ENCODE results near the gene C20orf202. TPM values are rescaled to one million over a fixed set of nuclear protein-coding genes. Genes with fewer than 3 reads are reported as not detected.

Gene C20orf202
- total RNA-seq, 1 experiment from 2014 or later = 0.22 TPM

DNA sequence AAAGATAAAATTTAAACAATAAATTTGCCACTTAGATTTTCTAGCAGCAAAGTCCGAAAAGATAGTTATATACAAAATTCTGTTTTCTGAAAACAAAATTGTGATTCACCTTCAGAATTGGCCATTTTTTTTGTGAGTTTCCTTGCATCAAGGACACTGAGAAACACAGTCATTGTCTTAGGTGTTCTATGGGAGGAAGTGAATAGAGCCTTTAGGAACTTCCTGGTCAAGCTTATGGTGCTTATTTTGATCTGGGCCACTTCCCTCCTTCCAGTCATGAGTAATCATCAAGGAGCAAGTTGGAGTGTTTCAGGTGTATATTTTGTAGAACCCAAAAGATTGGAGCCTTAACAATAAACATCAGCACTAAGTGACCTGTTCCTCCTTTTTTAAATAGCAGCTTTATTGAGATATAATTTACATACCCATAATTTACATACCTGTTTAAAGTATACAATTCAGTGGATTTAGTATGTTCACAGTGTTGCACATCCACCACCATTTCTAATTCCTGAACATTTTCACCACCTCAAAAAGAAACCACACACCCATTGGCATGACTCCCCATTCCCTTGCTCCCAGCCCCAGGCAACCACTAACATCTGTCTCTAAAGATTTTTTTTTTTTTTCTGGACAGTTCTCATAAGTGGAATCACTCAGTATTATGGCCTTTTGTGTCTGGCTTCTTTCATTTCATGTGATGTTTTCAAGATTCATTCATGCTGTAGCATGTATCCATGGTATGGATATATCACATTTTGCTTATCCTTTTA, 36.1 kb upstream of the C20orf202 start:
- CTCF ChIA-PET = no interaction called here
- Mint-ChIP-seq H3K27me3 (ENCODE audit: low read depth) (no peaks in the 10 kb centered on the region), H3K4me1 (no peaks in the 10 kb centered on the region), H3K27ac (no peak overlapping the region), H3K9me3 (no peaks in the 10 kb centered on the region), H3K4me3 (no peak overlapping the region), H3K36me3 (peaks cover 58% of the 10 kb centered on the region)
- ATAC-seq = no peak
- no peak for DNase-seq (ENCODE audit: low spot score)
- POLR2A ChIA-PET = no interaction called here
- no peak for TF ChIP-seq ZNF423 (CRISPR knock-in tag; IDR thresholded peaks at IDR 0.05)
- TF ChIP-seq ESRRA (CRISPR knock-in tag; IDR thresholded peaks at IDR 0.05; ENCODE audit: borderline replicate concordance) = no peak
- no peak for TF ChIP-seq ZNF121 (CRISPR knock-in tag; IDR thresholded peaks at IDR 0.05)
- no peak for TF ChIP-seq SP1 (CRISPR knock-in tag; conservative IDR thresholded peaks at IDR 0.05)
- no peak for TF ChIP-seq CBFB (CRISPR knock-in tag; IDR thresholded peaks at IDR 0.05; ENCODE audit: low read depth)
- TF ChIP-seq ARID4B (CRISPR knock-in tag; IDR thresholded peaks at IDR 0.05; ENCODE audit: borderline replicate concordance) = no peak
- no peak for TF ChIP-seq ATF2 (CRISPR knock-in tag; IDR thresholded peaks at IDR 0.05; ENCODE audit: borderline replicate concordance, low read depth)
- TF ChIP-seq, protein P1, sequence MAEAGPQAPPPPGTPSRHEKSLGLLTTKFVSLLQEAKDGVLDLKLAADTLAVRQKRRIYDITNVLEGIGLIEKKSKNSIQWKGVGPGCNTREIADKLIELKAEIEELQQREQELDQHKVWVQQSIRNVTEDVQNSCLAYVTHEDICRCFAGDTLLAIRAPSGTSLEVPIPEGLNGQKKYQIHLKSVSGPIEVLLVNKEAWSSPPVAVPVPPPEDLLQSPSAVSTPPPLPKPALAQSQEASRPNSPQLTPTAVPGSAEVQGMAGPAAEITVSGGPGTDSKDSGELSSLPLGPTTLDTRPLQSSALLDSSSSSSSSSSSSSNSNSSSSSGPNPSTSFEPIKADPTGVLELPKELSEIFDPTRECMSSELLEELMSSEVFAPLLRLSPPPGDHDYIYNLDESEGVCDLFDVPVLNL (CRISPR knock-in tag; IDR thresholded peaks at IDR 0.05; ENCODE audit: borderline replicate concordance, low read depth) = no peak
- TF ChIP-seq FOXP1 (CRISPR knock-in tag; IDR thresholded peaks at IDR 0.05; ENCODE audit: borderline replicate concordance) = no peak
- no peak for TF ChIP-seq MXD4 (CRISPR knock-in tag; IDR thresholded peaks at IDR 0.05; ENCODE audit: borderline replicate concordance)
- no peak for TF ChIP-seq ZNF138 (CRISPR knock-in tag; conservative IDR thresholded peaks at IDR 0.05)
- TF ChIP-seq EMX1 (CRISPR knock-in tag; IDR thresholded peaks at IDR 0.05) = no peak
- no peak for TF ChIP-seq NR1H2 (CRISPR knock-in tag; IDR thresholded peaks at IDR 0.05)
- TF ChIP-seq CREM (CRISPR knock-in tag; IDR thresholded peaks at IDR 0.05) = no peak
- TF ChIP-seq MAX (CRISPR knock-in tag; IDR thresholded peaks at IDR 0.05) = no peak
- TF ChIP-seq FOXJ3 (CRISPR knock-in tag; IDR thresholded peaks at IDR 0.05; ENCODE audit: borderline replicate concordance) = no peak
- TF ChIP-seq, protein P2, sequence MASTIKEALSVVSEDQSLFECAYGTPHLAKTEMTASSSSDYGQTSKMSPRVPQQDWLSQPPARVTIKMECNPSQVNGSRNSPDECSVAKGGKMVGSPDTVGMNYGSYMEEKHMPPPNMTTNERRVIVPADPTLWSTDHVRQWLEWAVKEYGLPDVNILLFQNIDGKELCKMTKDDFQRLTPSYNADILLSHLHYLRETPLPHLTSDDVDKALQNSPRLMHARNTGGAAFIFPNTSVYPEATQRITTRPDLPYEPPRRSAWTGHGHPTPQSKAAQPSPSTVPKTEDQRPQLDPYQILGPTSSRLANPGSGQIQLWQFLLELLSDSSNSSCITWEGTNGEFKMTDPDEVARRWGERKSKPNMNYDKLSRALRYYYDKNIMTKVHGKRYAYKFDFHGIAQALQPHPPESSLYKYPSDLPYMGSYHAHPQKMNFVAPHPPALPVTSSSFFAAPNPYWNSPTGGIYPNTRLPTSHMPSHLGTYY (CRISPR knock-in tag; IDR thresholded peaks at IDR 0.05) = no peak
- no peak for TF ChIP-seq TCF7 (CRISPR knock-in tag; IDR thresholded peaks at IDR 0.05; ENCODE audit: low read depth)
- no peak for TF ChIP-seq SMAD4 (CRISPR knock-in tag; IDR thresholded peaks at IDR 0.05)
- TF ChIP-seq TP53 (CRISPR knock-in tag; IDR thresholded peaks at IDR 0.05) = no peak

All from WTC11 (cell line).